OCI-LY1 (cell line): Measurements from ENCODE around the gene CIB4.

Experiments
- H2AFZ ChIP-seq: fragments of 200-600 bp; sonication (generic), shearing (Covaris generic); 2 replicates; pipeline ENCODE4 v1.6.0; 2014; ENCODE audit warnings: antibody characterized with exemption, mild to moderate bottlenecking, low read length
- H3F3A ChIP-seq: fragments of 200-600 bp; sonication (generic), shearing (Covaris generic); 2 replicates; pipeline ENCODE4 v1.6.0; 2014; ENCODE audit warnings: mild to moderate bottlenecking, antibody characterized with exemption, low read length, moderate library complexity; ENCODE audit not compliant: insufficient read depth
- H3K27ac ChIP-seq: fragments of 200-600 bp; sonication (generic); 2 replicates; pipeline ENCODE4 v1.5.1; 2014; ENCODE audit warnings: low read length, mixed run types, mild to moderate bottlenecking, low read depth; ENCODE audit not compliant: poor library complexity, severe bottlenecking
- H3K27me3 ChIP-seq: fragments of 200-600 bp; sonication (generic); 2 replicates; pipeline ENCODE4 v1.6.0; 2014; ENCODE audit warnings: antibody characterized with exemption, mild to moderate bottlenecking, low read length, moderate library complexity; ENCODE audit not compliant: insufficient read depth
- H3K36me3 ChIP-seq: fragments of 200-600 bp; sonication (generic); 2 replicates; pipeline ENCODE4 v1.6.1; 2014; ENCODE audit warnings: mild to moderate bottlenecking, antibody characterized with exemption, low read length, moderate library complexity, mixed read lengths; ENCODE audit not compliant: insufficient read depth
- H3K4me1 ChIP-seq: fragments of 200-600 bp; sonication (generic); 2 replicates; pipeline ENCODE4 v1.5.1; 2014; ENCODE audit warnings: mild to moderate bottlenecking, low read length, moderate library complexity; ENCODE audit not compliant: insufficient read depth, severe bottlenecking
- H3K4me2 ChIP-seq: fragments of 200-600 bp; sonication (generic), shearing (Covaris generic); 2 replicates; pipeline ENCODE4 v1.6.1; 2014; ENCODE audit warnings: low read length
- H3K4me3 ChIP-seq: fragments of 200-600 bp; sonication (generic); 2 replicates; pipeline ENCODE4 v1.5.1; 2014; ENCODE audit warnings: low read length, low read depth, mild to moderate bottlenecking, mixed read lengths; ENCODE audit not compliant: poor library complexity, severe bottlenecking
- H3K79me2 ChIP-seq: fragments of 200-600 bp; shearing (Covaris generic); 2 replicates; pipeline ENCODE4 v1.6.1; 2016; ENCODE audit warnings: mixed run types, low read length, mixed read lengths; ENCODE audit not compliant: insufficient read depth
- H3K9ac ChIP-seq: fragments of 200-600 bp; sonication (generic), shearing (Covaris generic); 2 replicates; pipeline ENCODE4 v1.6.1; 2014; ENCODE audit warnings: mild to moderate bottlenecking, low read length, mixed read lengths
- H3K9me2 ChIP-seq: fragments of 200-600 bp; sonication (generic), shearing (Covaris generic); 2 replicates; pipeline ENCODE4 v1.6.1; 2014; ENCODE audit warnings: low read depth, mild to moderate bottlenecking, low read length, mixed read lengths
- H3K9me3 ChIP-seq: fragments of 200-600 bp; shearing (Covaris generic); 2 replicates; pipeline ENCODE4 v1.6.1; 2014; ENCODE audit warnings: low read length, mixed read lengths
- H4K20me1 ChIP-seq: fragments of 200-600 bp; sonication (generic), shearing (Covaris generic); 2 replicates; pipeline ENCODE4 v1.6.0; 2016; ENCODE audit warnings: mild to moderate bottlenecking, low read length; ENCODE audit not compliant: insufficient read depth
- CTCF ChIP-seq: fragments of 200-600 bp; sonication (generic), shearing (Covaris generic); IDR thresholded peaks from 2 replicates; pipeline ENCODE4 v1.5.1; 2017; ENCODE audit warnings: mild to moderate bottlenecking, antibody characterized with exemption, low read length, moderate library complexity, mixed read lengths
- EZH2 ChIP-seq: fragments of 200-600 bp; sonication (generic), shearing (Covaris generic); IDR thresholded peaks from 2 replicates; pipeline ENCODE4 v1.8.0; 2017; ENCODE audit warnings: borderline replicate concordance, mixed run types, mild to moderate bottlenecking, antibody characterized with exemption, low read length, moderate library complexity, mixed read lengths

CIB4 gene

GRCh38 chr2:26598996-26599373 is 42.2 kb downstream of the CIB4 start:
- no peaks in the 10 kb centered on the region for H4K20me1 ChIP-seq
- peaks cover 11% of the 10 kb centered on the region for H3K27me3 ChIP-seq
- H3K9me3 ChIP-seq = no peaks in the 10 kb centered on the region
- no peak for TF ChIP-seq EZH2
- no peak for TF ChIP-seq CTCF
- no peak overlapping the region for H3K9ac ChIP-seq
- no peak overlapping the region for H3K4me2 ChIP-seq
- no peaks in the 10 kb centered on the region for H3K4me1 ChIP-seq
- no peak overlapping the region for H3K27ac ChIP-seq
- no peak overlapping the region for H3K4me3 ChIP-seq
- no peak overlapping the region for H2AFZ ChIP-seq
- no peaks in the 10 kb centered on the region for H3K9me2 ChIP-seq
- H3K79me2 ChIP-seq = no peaks in the 10 kb centered on the region
- H3F3A ChIP-seq = no peaks in the 10 kb centered on the region
- H3K36me3 ChIP-seq = no peaks in the 10 kb centered on the region

GRCh38 chr2:26598336-26598995 is 42.7 kb downstream of the CIB4 start:
- Histone ChIP-seq H3K4me2 (no peak overlapping the region), H3K9ac (no peak overlapping the region), H3K27me3 (peaks cover 11% of the 10 kb centered on the region), H3K4me1 (no peaks in the 10 kb centered on the region), H3K36me3 (no peaks in the 10 kb centered on the region), H3K79me2 (no peaks in the 10 kb centered on the region), H3K4me3 (no peak overlapping the region), H2AFZ (no peak overlapping the region), H3F3A (no peaks in the 10 kb centered on the region), H3K9me2 (no peaks in the 10 kb centered on the region), H4K20me1 (no peaks in the 10 kb centered on the region), H3K9me3 (no peaks in the 10 kb centered on the region), H3K27ac (no peak overlapping the region)
- no peak for TF ChIP-seq EZH2
- no peak for TF ChIP-seq CTCF

- Histone ChIP-seq H3K9ac (no peak overlapping the region), H3K4me2 (no peak overlapping the region)
- TF ChIP-seq CTCF (no peak), EZH2 (no peak)
These were observed 44.0 kb downstream of the CIB4 start for GRCh38 chr2:26597197-26597596.

More at GRCh38 chr2:26597197-26597596, 44.0 kb downstream of the CIB4 start:
- H4K20me1 ChIP-seq = no peaks in the 10 kb centered on the region
- H3F3A ChIP-seq = no peaks in the 10 kb centered on the region
- H3K36me3 ChIP-seq = no peaks in the 10 kb centered on the region
- no peak overlapping the region for H3K27ac ChIP-seq
- H3K9me3 ChIP-seq = no peaks in the 10 kb centered on the region
- peaks cover 11% of the 10 kb centered on the region for H3K27me3 ChIP-seq
- no peak overlapping the region for H2AFZ ChIP-seq
- H3K4me1 ChIP-seq = no peaks in the 10 kb centered on the region
- no peaks in the 10 kb centered on the region for H3K9me2 ChIP-seq
- no peak overlapping the region for H3K4me3 ChIP-seq
- no peaks in the 10 kb centered on the region for H3K79me2 ChIP-seq
